Cardiac muscle cell (in vitro differentiated cells and primary cell): Measurements from ENCODE around the gene LYPD1. TPM values are rescaled to one million over a fixed set of nuclear protein-coding genes. Genes with fewer than 3 reads are reported as not detected.

Experiments
- DNase-seq, 2 donors: peaks; one replicate each; pipeline versions ENCODE4 v3.0.0 to v3.0.0-alpha.2; 2010 to 2017; ENCODE audit warnings: low read depth in 1 of 2, low spot score in 1 of 2
- H3K27ac ChIP-seq: fragments of 200-600 bp; sonication (generic); 2 replicates; pipeline ENCODE4 v1.5.1; 2016
- H3K27me3 ChIP-seq: fragments of 200-600 bp; sonication (generic); 2 replicates; pipeline ENCODE4 v1.6.0; 2016; ENCODE audit warnings: control low read depth
- H3K36me3 ChIP-seq: fragments of 200-600 bp; sonication (generic); 2 replicates; pipeline ENCODE4 v1.5.1; 2016; ENCODE audit warnings: control low read depth
- H3K4me1 ChIP-seq: fragments of 200-600 bp; sonication (generic); 2 replicates; pipeline ENCODE4 v1.8.1; 2017; ENCODE audit warnings: low read depth, mild to moderate bottlenecking, mixed run types
- H3K4me3 ChIP-seq: fragments of 200-600 bp; sonication (generic); 2 replicates; pipeline ENCODE4 v1.5.1; 2016; ENCODE audit warnings: mild to moderate bottlenecking
- H3K9me3 ChIP-seq: fragments of 200-600 bp; sonication (generic); 2 replicates; pipeline ENCODE4 v1.5.1; 2017; ENCODE audit warnings: low read depth, mild to moderate bottlenecking, control low read depth
- polyA plus RNA-seq: library from polyadenylated mRNA; unstranded; fragments of >200 nt; fragmentation: Nextera tagmentation; extraction: Ambion mirVana; gene quantifications from 2 replicates; pipeline ENCODE4 v1.2.1, GENCODE V29; 2016
- total RNA-seq: library from RNA; depleted of rRNA; stranded (reverse); fragments of >200 nt; gene quantifications from 2 replicates; pipeline ENCODE4 v1.2.3, GENCODE V29; 2016
- TF ChIP-seq, protein P1 (sequence below): IDR thresholded peaks from 2 replicates; pipeline ENCODE4 v1.5.1; 2012; ENCODE audit warnings: low read depth, mild to moderate bottlenecking, low read length

Gene LYPD1
- total and polyA plus RNA-seq, 2 experiments from 2014 or later = 2.4 to 2.7 TPM

- TF ChIP-seq, protein P1, sequence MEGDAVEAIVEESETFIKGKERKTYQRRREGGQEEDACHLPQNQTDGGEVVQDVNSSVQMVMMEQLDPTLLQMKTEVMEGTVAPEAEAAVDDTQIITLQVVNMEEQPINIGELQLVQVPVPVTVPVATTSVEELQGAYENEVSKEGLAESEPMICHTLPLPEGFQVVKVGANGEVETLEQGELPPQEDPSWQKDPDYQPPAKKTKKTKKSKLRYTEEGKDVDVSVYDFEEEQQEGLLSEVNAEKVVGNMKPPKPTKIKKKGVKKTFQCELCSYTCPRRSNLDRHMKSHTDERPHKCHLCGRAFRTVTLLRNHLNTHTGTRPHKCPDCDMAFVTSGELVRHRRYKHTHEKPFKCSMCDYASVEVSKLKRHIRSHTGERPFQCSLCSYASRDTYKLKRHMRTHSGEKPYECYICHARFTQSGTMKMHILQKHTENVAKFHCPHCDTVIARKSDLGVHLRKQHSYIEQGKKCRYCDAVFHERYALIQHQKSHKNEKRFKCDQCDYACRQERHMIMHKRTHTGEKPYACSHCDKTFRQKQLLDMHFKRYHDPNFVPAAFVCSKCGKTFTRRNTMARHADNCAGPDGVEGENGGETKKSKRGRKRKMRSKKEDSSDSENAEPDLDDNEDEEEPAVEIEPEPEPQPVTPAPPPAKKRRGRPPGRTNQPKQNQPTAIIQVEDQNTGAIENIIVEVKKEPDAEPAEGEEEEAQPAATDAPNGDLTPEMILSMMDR = no peak
- no peak overlapping the region for H3K4me3 ChIP-seq
- no peaks in the 10 kb centered on the region for H3K4me1 ChIP-seq
- H3K9me3 ChIP-seq = no peaks in the 10 kb centered on the region
- no peak overlapping the region for H3K27ac ChIP-seq
- DNase-seq = no peak
- H3K36me3 ChIP-seq = no peaks in the 10 kb centered on the region
- H3K27me3 ChIP-seq = no peaks in the 10 kb centered on the region
Measured at GRCh38 chr2:132690664-132691303, 20.8 kb upstream of the LYPD1 start.

- Histone ChIP-seq H3K27ac (no peak overlapping the region), H3K36me3 (no peaks in the 10 kb centered on the region), H3K9me3 (no peaks in the 10 kb centered on the region), H3K4me1 (no peaks in the 10 kb centered on the region), H3K4me3 (no peak overlapping the region), H3K27me3 (peaks cover 6% of the 10 kb centered on the region)
- TF ChIP-seq, protein P1 = no peak
- no peak for DNase-seq
Measured at GRCh38 chr2:132681766-132682165, 11.8 kb upstream of the LYPD1 start.

- Histone ChIP-seq H3K27ac (no peak overlapping the region), H3K4me1 (no peaks in the 10 kb centered on the region), H3K4me3 (no peak overlapping the region), H3K36me3 (no peaks in the 10 kb centered on the region), H3K9me3 (no peaks in the 10 kb centered on the region), H3K27me3 (peaks cover 9% of the 10 kb centered on the region)
- TF ChIP-seq, protein P1 = no peak
- DNase-seq = no peak
Measured at GRCh38 chr2:132680544-132680943, 10.5 kb upstream of the LYPD1 start.

DNA sequence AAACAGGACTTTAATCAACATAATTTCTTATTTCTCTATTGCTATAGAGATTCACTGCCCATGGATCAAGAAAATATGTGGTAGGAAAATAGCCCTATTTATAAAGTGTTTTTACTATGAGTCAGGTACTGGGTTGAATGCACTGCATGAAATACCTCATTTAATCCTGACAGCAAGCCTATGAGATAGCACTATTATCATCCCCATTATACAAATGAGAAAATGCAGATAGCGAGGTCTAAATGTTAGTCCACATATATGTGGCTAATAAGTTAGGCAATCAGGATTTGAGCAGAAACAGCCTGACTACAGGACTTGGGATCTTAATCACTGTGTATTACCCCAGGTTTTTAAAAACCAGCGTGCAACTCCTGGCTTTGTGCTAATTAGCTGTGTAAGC is 8.5 kb upstream of the LYPD1 start:
- H3K4me3 ChIP-seq = no peak overlapping the region
- TF ChIP-seq, protein P1 = no peak
- no peak overlapping the region for H3K27ac ChIP-seq
- H3K36me3 ChIP-seq = no peaks in the 10 kb centered on the region
- peak in 1 of 2 donors; percentile 7 for DNase-seq
- no peaks in the 10 kb centered on the region for H3K4me1 ChIP-seq
- H3K27me3 ChIP-seq = peaks cover 27% of the 10 kb centered on the region
- H3K9me3 ChIP-seq = no peaks in the 10 kb centered on the region

GRCh38 chr2:132677661-132678060 is 7.7 kb upstream of the LYPD1 start:
- no peaks in the 10 kb centered on the region for H3K9me3 ChIP-seq
- no peaks in the 10 kb centered on the region for H3K36me3 ChIP-seq
- DNase-seq = peak in 1 of 2 donors; percentile 29
- no peak overlapping the region for H3K4me3 ChIP-seq
- TF ChIP-seq, protein P1 = no peak
- H3K27me3 ChIP-seq = peaks cover 35% of the 10 kb centered on the region
- H3K4me1 ChIP-seq = no peaks in the 10 kb centered on the region
- H3K27ac ChIP-seq = no peak overlapping the region

- H3K27ac ChIP-seq = no peak overlapping the region
- DNase-seq = no peak
- no peaks in the 10 kb centered on the region for H3K36me3 ChIP-seq
- TF ChIP-seq, protein P1 = no peak
- H3K9me3 ChIP-seq = no peaks in the 10 kb centered on the region
- peaks cover 42% of the 10 kb centered on the region for H3K27me3 ChIP-seq
- H3K4me3 ChIP-seq = no peak overlapping the region
- H3K4me1 ChIP-seq = no peaks in the 10 kb centered on the region
Measured at GRCh38 chr2:132676999-132677398, 7.0 kb upstream of the LYPD1 start.
